Gastroesophageal sphincter (tissue), 3 donors: ENCODE results near the gene CUBN.

Experiments
- EP300 ChIP-seq: sonication (generic); formaldehyde crosslinking; IDR thresholded peaks from one replicate; pipeline ENCODE4 v1.6.1; 2017; ENCODE audit warnings: antibody characterized with exemption, mild to moderate bottlenecking
- POLR2A ChIP-seq, 2 donors: fragments of 450-650 bp; IDR thresholded peaks; one replicate each; pipeline ENCODE4 v1.6.1; 2017; ENCODE audit warnings: antibody characterized with exemption in 2 of 2, mild to moderate bottlenecking in 2 of 2, moderate library complexity in 1 of 2
- POLR2AphosphoS5 ChIP-seq: sonication (generic); formaldehyde crosslinking; IDR thresholded peaks from one replicate; pipeline ENCODE4 v1.6.1; 2017; ENCODE audit warnings: antibody characterized with exemption
- TF ChIP-seq, protein P1 (sequence below), 4 experiments: fragments of 200-600 bp in 2 of 4; fragments of 450-650 bp in 2 of 4; sonication (generic) in 1 of 4; IDR thresholded peaks; one replicate each; pipeline ENCODE4 v1.5.1; 2017 to 2019; ENCODE audit warnings: antibody characterized with exemption in 4 of 4, mild to moderate bottlenecking in 2 of 4, moderate library complexity in 2 of 4

DNA sequence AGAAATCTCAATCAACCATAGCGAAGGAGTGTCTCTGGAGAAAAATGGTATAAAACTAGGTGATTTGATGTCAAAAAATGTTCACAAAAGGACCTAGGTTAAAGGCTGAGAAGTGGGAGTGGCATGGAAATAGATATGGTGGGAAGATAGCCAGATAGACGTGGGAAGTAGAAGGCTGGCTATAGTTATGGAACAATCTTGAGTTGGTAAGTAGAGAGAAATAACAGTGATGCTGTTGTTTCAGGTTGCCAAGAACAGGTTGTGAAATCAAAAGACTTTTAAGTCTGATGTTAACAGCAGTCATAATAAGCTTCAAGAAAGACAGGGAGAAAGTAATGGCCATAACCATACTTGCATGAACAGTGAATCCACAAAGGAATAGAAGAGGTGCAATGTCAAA lies 206.3 kb downstream of the CUBN start:
- TF ChIP-seq, protein P1, sequence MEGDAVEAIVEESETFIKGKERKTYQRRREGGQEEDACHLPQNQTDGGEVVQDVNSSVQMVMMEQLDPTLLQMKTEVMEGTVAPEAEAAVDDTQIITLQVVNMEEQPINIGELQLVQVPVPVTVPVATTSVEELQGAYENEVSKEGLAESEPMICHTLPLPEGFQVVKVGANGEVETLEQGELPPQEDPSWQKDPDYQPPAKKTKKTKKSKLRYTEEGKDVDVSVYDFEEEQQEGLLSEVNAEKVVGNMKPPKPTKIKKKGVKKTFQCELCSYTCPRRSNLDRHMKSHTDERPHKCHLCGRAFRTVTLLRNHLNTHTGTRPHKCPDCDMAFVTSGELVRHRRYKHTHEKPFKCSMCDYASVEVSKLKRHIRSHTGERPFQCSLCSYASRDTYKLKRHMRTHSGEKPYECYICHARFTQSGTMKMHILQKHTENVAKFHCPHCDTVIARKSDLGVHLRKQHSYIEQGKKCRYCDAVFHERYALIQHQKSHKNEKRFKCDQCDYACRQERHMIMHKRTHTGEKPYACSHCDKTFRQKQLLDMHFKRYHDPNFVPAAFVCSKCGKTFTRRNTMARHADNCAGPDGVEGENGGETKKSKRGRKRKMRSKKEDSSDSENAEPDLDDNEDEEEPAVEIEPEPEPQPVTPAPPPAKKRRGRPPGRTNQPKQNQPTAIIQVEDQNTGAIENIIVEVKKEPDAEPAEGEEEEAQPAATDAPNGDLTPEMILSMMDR (IDR thresholded peaks at IDR 0.05), result no peak
- TF ChIP-seq POLR2A (IDR thresholded peaks at IDR 0.05), result no peak
- no peak for TF ChIP-seq POLR2AphosphoS5
- no peak for TF ChIP-seq EP300
